Psoas muscle (tissue), 8 donors: Measurements from ENCODE around the gene CFI. TPM values are rescaled to one million over a fixed set of nuclear protein-coding genes. Genes with fewer than 3 reads are reported as not detected.

Experiments used
- ATAC-seq, 4 donors: fragments of 200-7000 bp; cut with Tn5 transposase; one replicate each; pipeline ENCODE4 v1.9.1; 2020; ENCODE audit warnings: moderate library complexity in 3 of 4, mild to moderate bottlenecking in 2 of 4
- DNase-seq, 2 donors: peaks; one replicate each; pipeline ENCODE4 v3.0.0-alpha.2; 2020
- H3K27ac ChIP-seq: fragments of 200-600 bp; one replicate; pipeline ENCODE4 v1.8.0; 2022
- H3K27me3 ChIP-seq, 3 donors: fragments of 200-600 bp in 1 of 3; one replicate each; pipeline versions ENCODE4 v1.6.1 to v1.8.0; 2013 to 2022; ENCODE audit warnings: low read length in 2 of 3, mild to moderate bottlenecking in 2 of 3, moderate library complexity in 1 of 3; ENCODE audit not compliant: insufficient read depth in 3 of 3
- H3K36me3 ChIP-seq, 2 donors: fragments of 200-600 bp in 1 of 2; one replicate each; pipeline versions ENCODE4 v1.6.1 to v1.8.0; 2013 to 2022; ENCODE audit warnings: low read depth in 1 of 2, mild to moderate bottlenecking in 1 of 2, moderate library complexity in 1 of 2; ENCODE audit not compliant: insufficient read depth in 1 of 2
- H3K4me1 ChIP-seq: fragments of 200-600 bp; one replicate; pipeline ENCODE4 v1.8.0; 2022
- H3K4me3 ChIP-seq: fragments of 200-600 bp; one replicate; pipeline ENCODE4 v1.8.0; 2022; ENCODE audit warnings: mild to moderate bottlenecking
- H3K9me3 ChIP-seq: fragments of 200-600 bp; one replicate; pipeline ENCODE4 v1.8.0; 2022
- CTCF ChIP-seq: fragments of 200-600 bp; IDR thresholded peaks from one replicate; pipeline ENCODE4 v1.8.0; 2022; ENCODE audit warnings: antibody characterized with exemption
- WGBS, 3 donors: extraction: QIAGEN DNeasy Blood & Tissue Kit; methylation state at CpG; one replicate each; pipeline versions ENCODE4 v1.1.6 to v1.1.7; 2013; 5-methylcytosine and 5-hydroxymethylcytosine counted together
- intact Hi-C, 2 donors: fragments of 100-400 bp; cut with DNase I; formaldehyde crosslinking; loops; one replicate each; pipeline versions ENCODE4 v1.11.0 to v1.14.2; 2022
- polyA plus RNA-seq, 3 donors: library from polyadenylated mRNA; stranded (reverse); fragments of 200-250 nt; gene quantifications; one replicate each; pipeline ENCODE4 v1.2.3, GENCODE V29; 2013
- total RNA-seq, 4 donors: library from RNA; stranded (reverse); fragmentation: NEBNext Ultra II Directional in 2 of 4; extraction: Animal tissue kit (Norgen Biotek cat#: 25700) in 2 of 4; gene quantifications; one replicate each; pipeline versions ENCODE4 v1.2.1 to v1.2.4, GENCODE V29; 2021 to 2023
- donor health status: healthy with polysubstance abuse.
- donor health status: DM: no; HTN: no; CAD: no; lungs with moderate emphysema.
- donor health status: Bipolar disorder and iron deficiency.
- donor health status: healthy.
- donor health status: DM: yes; HTN: yes; CAD: no.
- donor health status: DM: no; HTN: no; CAD: no.
- donor health status: DM: no; HTN: no; CAD: no.
- donor health status: DM: yes; HTN: yes; CAD: no.

Gene CFI
- total and polyA plus RNA-seq, 7 donors = 2.9 to 6.1 (median 4.4) TPM

- Histone ChIP-seq H3K27me3 (no peaks in the 10 kb centered on the region), H3K4me1 (peaks cover 10% of the 10 kb centered on the region), H3K4me3 (peak overlapping the region; percentile 91), H3K9me3 (no peaks in the 10 kb centered on the region), H3K27ac (peak overlapping the region; percentile 94), H3K36me3 (no peaks in the 10 kb centered on the region)
- 1% methylated on average over 25 of the region's 25 CpGs for WGBS, 3 donors
- no peak for TF ChIP-seq CTCF
- ATAC-seq (peak; percentile 5 to 21 (median 10)), DNase-seq (peak in 1 of 2 donors; percentile 16)
- intact Hi-C loops = loop anchor here in 1 of 2 donors (2.0 kb wide), 1 partner anchor 88 kb away; no protein-coding TSS in a partner anchor
Observed at GRCh38 chr4:109729117-109729717, 72.6 kb downstream of the CFI start.

GRCh38 chr4:109728385-109728784, 73.4 kb downstream of the CFI start:
- TF ChIP-seq CTCF = no peak
- H3K27me3 ChIP-seq = no peaks in the 10 kb centered on the region
- peak overlapping the region; percentile 91 for H3K4me3 ChIP-seq
- no peaks in the 10 kb centered on the region for H3K9me3 ChIP-seq
- H3K4me1 ChIP-seq = peaks cover 10% of the 10 kb centered on the region
- no peak overlapping the region for H3K27ac ChIP-seq
- no peaks in the 10 kb centered on the region for H3K36me3 ChIP-seq
- intact Hi-C loops = loop anchor here in 1 of 2 donors (2.0 kb wide), 1 partner anchor 88 kb away; no protein-coding TSS in a partner anchor
- WGBS, 3 donors = 56 to 64% (median 60%) methylated on average over 6 of the region's 6 CpGs
- no peak for ATAC-seq
- no peak for DNase-seq

- 94 to 95% (median 94%) methylated on average over 2 of the region's 2 CpGs for WGBS, 3 donors
- H3K27ac ChIP-seq = no peak overlapping the region
- no peak overlapping the region for H3K4me3 ChIP-seq
- DNase-seq = no peak
- no peaks in the 10 kb centered on the region for H3K9me3 ChIP-seq
- H3K36me3 ChIP-seq = no peaks in the 10 kb centered on the region
- intact Hi-C loops = no loop called here
- peaks cover 2% of the 10 kb centered on the region for H3K4me1 ChIP-seq
- no peak for ATAC-seq
- no peaks in the 10 kb centered on the region for H3K27me3 ChIP-seq
- no peak for TF ChIP-seq CTCF
Observed at GRCh38 chr4:109723110-109723509, 78.7 kb downstream of the CFI start.

GRCh38 chr4:109722357-109722756, 79.4 kb downstream of the CFI start:
- intact Hi-C loops = no loop called here
- Histone ChIP-seq H3K27ac (no peak overlapping the region), H3K36me3 (peaks cover 0 to 2% of the 10 kb centered on the region in 2 donors), H3K4me1 (no peaks in the 10 kb centered on the region), H3K27me3 (no peaks in the 10 kb centered on the region), H3K4me3 (no peak overlapping the region), H3K9me3 (no peaks in the 10 kb centered on the region)
- no peak for ATAC-seq
- no peak for TF ChIP-seq CTCF
- DNase-seq = no peak

GRCh38 chr4:109721033-109721432, 80.8 kb downstream of the CFI start:
- no peaks in the 10 kb centered on the region for H3K27me3 ChIP-seq
- DNase-seq = no peak
- intact Hi-C loops = no loop called here
- H3K27ac ChIP-seq = no peak overlapping the region
- TF ChIP-seq CTCF = no peak
- no peak for ATAC-seq
- 97 to 99% (median 99%) methylated on average over 7 of the region's 7 CpGs for WGBS, 3 donors
- H3K4me1 ChIP-seq = no peaks in the 10 kb centered on the region
- peaks cover 0 to 15% of the 10 kb centered on the region in 2 donors for H3K36me3 ChIP-seq
- H3K9me3 ChIP-seq = no peaks in the 10 kb centered on the region
- no peak overlapping the region for H3K4me3 ChIP-seq
